H9 (cell line): Measurements from ENCODE around the gene ZNF17. TPM values are rescaled to one million over a fixed set of nuclear protein-coding genes. Genes with fewer than 3 reads are reported as not detected.

Source experiments
- DNase-seq: peaks from one replicate; pipeline ENCODE4 v3.0.0-alpha.2; 2017
- H2AFZ ChIP-seq: one replicate; pipeline ENCODE4 v1.6.1; 2013; ENCODE audit warnings: mild to moderate bottlenecking, low read length, control low read depth, moderate library complexity
- H2AK5ac ChIP-seq: 2 replicates; pipeline ENCODE4 v1.6.1; 2013; ENCODE audit warnings: low read length, control low read depth, mixed read lengths; ENCODE audit not compliant: insufficient read length
- H2BK120ac ChIP-seq: one replicate; pipeline ENCODE4 v1.6.1; 2013; ENCODE audit warnings: low read depth, mild to moderate bottlenecking, low read length, control low read depth, inconsistent platforms; ENCODE audit not compliant: poor library complexity, severe bottlenecking
- H2BK12ac ChIP-seq: 2 replicates; pipeline ENCODE4 v1.6.1; 2013; ENCODE audit warnings: low read length, control low read depth, mixed read lengths, low read depth; ENCODE audit not compliant: insufficient read length
- H2BK15ac ChIP-seq: 2 replicates; pipeline ENCODE4 v1.6.1; 2013; ENCODE audit warnings: low read depth, low read length, control low read depth
- H2BK20ac ChIP-seq: one replicate; pipeline ENCODE4 v1.6.1; 2013; ENCODE audit warnings: low read depth, mild to moderate bottlenecking, low read length, control low read depth, inconsistent platforms; ENCODE audit not compliant: poor library complexity, severe bottlenecking
- H2BK5ac ChIP-seq: 2 replicates; pipeline ENCODE4 v1.6.1; 2013; ENCODE audit warnings: low read length, control low read depth, mixed read lengths; ENCODE audit not compliant: insufficient read length
- H3K14ac ChIP-seq: 2 replicates; pipeline ENCODE4 v1.6.1; 2013; ENCODE audit warnings: low read length, control low read depth; ENCODE audit not compliant: insufficient read depth
- H3K18ac ChIP-seq: 2 replicates; pipeline ENCODE4 v1.6.1; 2013; ENCODE audit warnings: low read depth, mild to moderate bottlenecking, mixed read lengths, low read length, control low read depth; ENCODE audit not compliant: insufficient read length
- H3K23ac ChIP-seq: 2 replicates; pipeline ENCODE4 v1.6.1; 2013; ENCODE audit warnings: low read length, control low read depth, mixed read lengths, low read depth; ENCODE audit not compliant: insufficient read length
- H3K23me2 ChIP-seq: 2 replicates; pipeline ENCODE4 v1.6.1; 2013; ENCODE audit warnings: low read depth, mild to moderate bottlenecking, mixed read lengths, low read length, control low read depth; ENCODE audit not compliant: insufficient read length, poor library complexity, severe bottlenecking
- H3K27ac ChIP-seq: 2 replicates; pipeline ENCODE4 v1.5.1; 2013; ENCODE audit warnings: low read length, control low read depth, mixed read lengths, low read depth; ENCODE audit not compliant: insufficient read length
- H3K27me3 ChIP-seq: 2 replicates; pipeline ENCODE4 v1.6.1; 2013; ENCODE audit warnings: low read length, control low read depth, inconsistent platforms; ENCODE audit not compliant: insufficient read depth
- H3K4ac ChIP-seq: 2 replicates; pipeline ENCODE4 v1.6.1; 2013; ENCODE audit warnings: low read depth, mild to moderate bottlenecking, control low read depth, inconsistent platforms, low read length, moderate library complexity
- H3K4me1 ChIP-seq: 2 replicates; pipeline ENCODE4 v1.6.1; 2013; ENCODE audit warnings: low read length, control low read depth, inconsistent platforms; ENCODE audit not compliant: insufficient read depth
- H3K4me2 ChIP-seq: 2 replicates; pipeline ENCODE4 v1.6.1; 2013; ENCODE audit warnings: low read length, control low read depth, mixed read lengths; ENCODE audit not compliant: insufficient read length, insufficient read depth
- H3K56ac ChIP-seq: 2 replicates; pipeline ENCODE4 v1.6.1; 2013; ENCODE audit warnings: low read depth, mild to moderate bottlenecking, mixed read lengths, low read length, control low read depth; ENCODE audit not compliant: insufficient read length
- H3K79me1 ChIP-seq: 2 replicates; pipeline ENCODE4 v1.6.1; 2013; ENCODE audit warnings: low read depth, mild to moderate bottlenecking, moderate library complexity, low read length, control low read depth, inconsistent platforms; ENCODE audit not compliant: insufficient read depth, poor library complexity, severe bottlenecking
- H3K79me2 ChIP-seq: 2 replicates; pipeline ENCODE4 v1.6.1; 2013; ENCODE audit warnings: low read length, control low read depth, inconsistent platforms; ENCODE audit not compliant: insufficient read depth
- H3K9ac ChIP-seq: 2 replicates; pipeline ENCODE4 v1.6.1; 2013; ENCODE audit warnings: low read length, control low read depth, mixed read lengths; ENCODE audit not compliant: insufficient read length; ENCODE audit errors: extremely low read depth
- H3K9me3 ChIP-seq: one replicate; pipeline ENCODE4 v1.6.1; 2013; ENCODE audit warnings: low read depth, low read length, inconsistent platforms; ENCODE audit not compliant: control insufficient read depth
- H3T11ph ChIP-seq: one replicate; pipeline ENCODE4 v1.6.1; 2013; ENCODE audit warnings: mild to moderate bottlenecking, low read length, control low read depth, inconsistent platforms
- H4K20me1 ChIP-seq: one replicate; pipeline ENCODE4 v1.6.1; 2013; ENCODE audit not compliant: control insufficient read depth, insufficient read length, insufficient read depth
- H4K5ac ChIP-seq: 2 replicates; pipeline ENCODE4 v1.6.1; 2013; ENCODE audit warnings: low read depth, mild to moderate bottlenecking, mixed read lengths, low read length, control low read depth; ENCODE audit not compliant: insufficient read length
- H4K8ac ChIP-seq: replicated peaks from 2 replicates; pipeline ENCODE4 v1.6.1; 2013; ENCODE audit warnings: low read length, control low read depth, mixed read lengths, low read depth; ENCODE audit not compliant: insufficient read length
- H4K91ac ChIP-seq: 2 replicates; pipeline ENCODE4 v1.6.1; 2013; ENCODE audit warnings: low read depth, mild to moderate bottlenecking, moderate library complexity, mixed read lengths, low read length, control low read depth; ENCODE audit not compliant: insufficient read length
- H3K27ac Mint-ChIP-seq, 3 experiments: 2 replicates in 2 of 3; 3 replicates in 1 of 3; pipeline ENCODE4 v1.8.0; 2020 to 2021; ENCODE audit warnings: mixed read lengths in 3 of 3, mild to moderate bottlenecking in 1 of 3, moderate library complexity in 1 of 3
- H3K27me3 Mint-ChIP-seq: 2 replicates; pipeline ENCODE4 v1.8.0; 2021; ENCODE audit warnings: low read depth, mild to moderate bottlenecking, moderate library complexity, mixed read lengths
- H3K36me3 Mint-ChIP-seq, 3 experiments: 2 replicates in 2 of 3; 3 replicates in 1 of 3; pipeline ENCODE4 v1.8.0; 2020 to 2021; ENCODE audit warnings: low read depth in 3 of 3, mixed read lengths in 3 of 3; ENCODE audit not compliant: insufficient read depth in 1 of 3
- H3K4me1 Mint-ChIP-seq, 2 experiments: 2 replicates each; pipeline ENCODE4 v1.8.0; 2020; ENCODE audit warnings: mixed read lengths in 2 of 2
- H3K4me3 Mint-ChIP-seq, 2 experiments: 2 replicates in 1 of 2; 3 replicates in 1 of 2; pipeline ENCODE4 v1.8.0; 2020 to 2021; ENCODE audit warnings: mild to moderate bottlenecking in 2 of 2, mixed read lengths in 2 of 2, moderate library complexity in 1 of 2
- H3K9me3 Mint-ChIP-seq, 2 experiments: 2 replicates in 1 of 2; 3 replicates in 1 of 2; pipeline ENCODE4 v1.8.0; 2020; ENCODE audit warnings: mild to moderate bottlenecking in 2 of 2, mixed read lengths in 2 of 2, moderate library complexity in 1 of 2
- CTCF ChIP-seq: fragments of 200-600 bp; sonication (generic); conservative IDR thresholded peaks from 3 replicates; pipeline ENCODE4 v1.8.0; 2021; ENCODE audit warnings: antibody characterized with exemption, mild to moderate bottlenecking
- WGBS: extraction: QIAGEN DNeasy Blood & Tissue Kit; methylation state at CpG from one replicate; pipeline ENCODE4 v1.1.7; 2013; ENCODE audit warnings: missing lambda C conversion rate, low lambda C conversion rate, mixed read lengths; ENCODE audit not compliant: insufficient read length; ENCODE audit errors: extremely low coverage; 5-methylcytosine and 5-hydroxymethylcytosine counted together
- total RNA-seq: library from RNA; stranded (reverse); gene quantifications from 2 replicates; pipeline ENCODE4 v1.2.1, GENCODE V29; 2021

The ZNF17 gene
- total RNA-seq, 1 experiment from 2014 or later, result 16.3 TPM

DNA sequence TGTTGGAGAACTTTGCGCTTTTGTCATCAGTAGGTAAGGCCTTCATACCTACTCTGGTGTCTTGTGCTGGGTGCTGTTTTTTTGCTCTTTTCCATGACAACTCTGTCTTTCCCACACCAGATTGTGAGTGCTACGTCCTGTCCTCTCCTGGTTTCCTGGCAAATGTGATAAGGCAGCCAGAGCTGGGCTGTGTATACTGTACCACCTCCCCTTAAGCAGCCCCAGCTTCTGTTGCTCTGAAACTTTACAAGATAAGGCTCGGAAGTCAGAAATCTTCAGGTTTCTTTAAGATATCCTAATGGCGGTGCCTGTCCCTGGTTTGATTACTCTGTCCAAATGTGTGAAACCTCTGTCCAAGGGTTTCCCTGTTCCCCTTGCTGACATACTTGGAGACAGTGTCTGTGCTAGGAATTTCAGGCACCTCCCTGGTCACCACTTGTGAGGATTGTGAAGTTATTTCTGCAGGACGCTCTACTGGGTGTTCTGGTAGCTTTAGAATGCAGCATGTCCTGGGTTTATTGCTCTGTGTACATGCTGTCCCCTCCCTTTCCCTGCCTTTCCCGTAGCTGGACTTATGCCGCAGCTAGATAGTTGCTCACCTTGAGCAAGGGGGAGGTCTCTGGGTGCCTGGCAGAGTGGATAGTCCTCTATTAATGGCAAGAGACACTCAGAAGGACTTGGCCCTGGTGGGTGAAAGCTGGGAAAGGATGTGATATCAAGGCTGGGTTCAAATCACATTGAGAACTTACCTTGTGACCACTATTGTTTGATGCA is 31.2 kb downstream of the ZNF17 start:
- Histone ChIP-seq H2BK20ac (no peak overlapping the region), H3K23ac (no peak overlapping the region), H3K79me1 (peaks cover 5% of the 10 kb centered on the region), H2BK120ac (no peak overlapping the region), H2BK12ac (no peak overlapping the region), H3K4me1 (no peaks in the 10 kb centered on the region), H3K9ac (no peak overlapping the region), H3K4ac (no peak overlapping the region), H3K23me2 (no peaks in the 10 kb centered on the region), H3K14ac (no peak overlapping the region), H4K20me1 (no peaks in the 10 kb centered on the region), H3T11ph (no peak overlapping the region), H3K27me3 (no peaks in the 10 kb centered on the region), H3K18ac (no peak overlapping the region), H2AFZ (no peak overlapping the region), H2AK5ac (no peak overlapping the region), H3K9me3 (no peaks in the 10 kb centered on the region), H3K79me2 (peaks cover 30% of the 10 kb centered on the region), H4K8ac (no peak overlapping the region), H2BK5ac (no peak overlapping the region), H2BK15ac (no peak overlapping the region), H4K5ac (no peak overlapping the region), H4K91ac (no peak overlapping the region), H3K27ac (no peak overlapping the region), H3K4me2 (no peak overlapping the region), H3K56ac (no peak overlapping the region)
- peak overlapping the region in 1 of 3 experiments; percentile 47; a peak in 2 of 7 replicates for H3K27ac Mint-ChIP-seq
- no CpG with 5 or more reads among the region's 7 CpGs for WGBS
- peaks cover 48 to 65% (median 52%) of the 10 kb centered on the region in 3 experiments for H3K36me3 Mint-ChIP-seq
- H3K4me1 Mint-ChIP-seq, result peaks cover 0 to 5% of the 10 kb centered on the region in 2 experiments; a peak in 2 of 4 replicates
- no peak for DNase-seq
- TF ChIP-seq CTCF, result no peak
- H3K4me3 Mint-ChIP-seq, result no peak overlapping the region
- H3K9me3 Mint-ChIP-seq, result peaks cover 0 to 25% of the 10 kb centered on the region in 2 experiments; a peak in 3 of 5 replicates
- H3K27me3 Mint-ChIP-seq, result no peaks in the 10 kb centered on the region
